ENCODE data around the gene FKBP4.

Gene FKBP4

GRCh38 chr12:2776129-2776806 lies 18.5 kb upstream of the FKBP4 start:
- Histone ChIP-seq H3K9me3 (ENCODE audit: control insufficient read depth, low read length) (no peaks in the 10 kb centered on the region), H3K27ac (ENCODE audit: insufficient read depth, low read length, poor library complexity, severe bottlenecking) (no peak overlapping the region), H3K27me3 (replicated peaks; ENCODE audit: control insufficient read depth, insufficient read depth, low read length, poor library complexity, severe bottlenecking) (no peaks in the 10 kb centered on the region), H3K36me3 (ENCODE audit: control insufficient read depth, insufficient read depth, low read length) (no peaks in the 10 kb centered on the region), H3K4me3 (ENCODE audit: insufficient read depth, low read depth, low read length, poor library complexity, severe bottlenecking) (no peak overlapping the region), H3K4me1 (ENCODE audit: control insufficient read depth, insufficient read depth, low read length, poor library complexity, severe bottlenecking) (no peaks in the 10 kb centered on the region)
- no peak for DNase-seq

GRCh38 chr12:2779281-2779680 lies 15.5 kb upstream of the FKBP4 start:
- Histone ChIP-seq H3K27ac (ENCODE audit: insufficient read depth, low read length, poor library complexity, severe bottlenecking) (no peak overlapping the region), H3K36me3 (ENCODE audit: control insufficient read depth, insufficient read depth, low read length) (no peaks in the 10 kb centered on the region), H3K4me3 (ENCODE audit: insufficient read depth, low read depth, low read length, poor library complexity, severe bottlenecking) (no peak overlapping the region), H3K9me3 (ENCODE audit: control insufficient read depth, low read length) (no peaks in the 10 kb centered on the region), H3K27me3 (replicated peaks; ENCODE audit: control insufficient read depth, insufficient read depth, low read length, poor library complexity, severe bottlenecking) (no peaks in the 10 kb centered on the region), H3K4me1 (ENCODE audit: control insufficient read depth, insufficient read depth, low read length, poor library complexity, severe bottlenecking) (peaks cover 5% of the 10 kb centered on the region)
- DNase-seq, result no peak

- Histone ChIP-seq H3K36me3 (ENCODE audit: control insufficient read depth, insufficient read depth, low read length) (no peaks in the 10 kb centered on the region), H3K27me3 (replicated peaks; ENCODE audit: control insufficient read depth, insufficient read depth, low read length, poor library complexity, severe bottlenecking) (no peaks in the 10 kb centered on the region), H3K27ac (ENCODE audit: insufficient read depth, low read length, poor library complexity, severe bottlenecking) (no peak overlapping the region), H3K4me1 (ENCODE audit: control insufficient read depth, insufficient read depth, low read length, poor library complexity, severe bottlenecking) (peaks cover 5% of the 10 kb centered on the region), H3K4me3 (ENCODE audit: insufficient read depth, low read depth, low read length, poor library complexity, severe bottlenecking) (peak overlapping the region; percentile 33), H3K9me3 (ENCODE audit: control insufficient read depth, low read length) (no peaks in the 10 kb centered on the region)
- DNase-seq, result peak; percentile 9 to 27 (median 16)
Observed at GRCh38 chr12:2783936-2784600, 10.7 kb upstream of the FKBP4 start.

GRCh38 chr12:2785017-2785416 lies 9.8 kb upstream of the FKBP4 start:
- H3K9me3 ChIP-seq (ENCODE audit: control insufficient read depth, low read length), result no peaks in the 10 kb centered on the region

GRCh38 chr12:2791089-2791488 lies 3.7 kb upstream of the FKBP4 start:
- no peaks in the 10 kb centered on the region for H3K9me3 ChIP-seq (ENCODE audit: control insufficient read depth, low read length)

More at GRCh38 chr12:2785017-2785416, 9.8 kb upstream of the FKBP4 start:
- DNase-seq, result no peak
- Histone ChIP-seq H3K4me1 (ENCODE audit: control insufficient read depth, insufficient read depth, low read length, poor library complexity, severe bottlenecking) (peaks cover 5% of the 10 kb centered on the region), H3K36me3 (ENCODE audit: control insufficient read depth, insufficient read depth, low read length) (no peaks in the 10 kb centered on the region), H3K4me3 (ENCODE audit: insufficient read depth, low read depth, low read length, poor library complexity, severe bottlenecking) (no peak overlapping the region), H3K27me3 (replicated peaks; ENCODE audit: control insufficient read depth, insufficient read depth, low read length, poor library complexity, severe bottlenecking) (no peaks in the 10 kb centered on the region), H3K27ac (ENCODE audit: insufficient read depth, low read length, poor library complexity, severe bottlenecking) (no peak overlapping the region)

GRCh38 chr12:2792671-2793500 lies 1.9 kb upstream of the FKBP4 start:
- Histone ChIP-seq H3K9me3 (ENCODE audit: control insufficient read depth, low read length) (no peaks in the 10 kb centered on the region), H3K36me3 (ENCODE audit: control insufficient read depth, insufficient read depth, low read length) (peaks cover 6% of the 10 kb centered on the region), H3K27me3 (replicated peaks; ENCODE audit: control insufficient read depth, insufficient read depth, low read length, poor library complexity, severe bottlenecking) (no peaks in the 10 kb centered on the region), H3K4me3 (ENCODE audit: insufficient read depth, low read depth, low read length, poor library complexity, severe bottlenecking) (no peak overlapping the region), H3K4me1 (ENCODE audit: control insufficient read depth, insufficient read depth, low read length, poor library complexity, severe bottlenecking) (peaks cover 18% of the 10 kb centered on the region), H3K27ac (ENCODE audit: insufficient read depth, low read length, poor library complexity, severe bottlenecking) (no peak overlapping the region)
- DNase-seq, result no peak

More at GRCh38 chr12:2791089-2791488, 3.7 kb upstream of the FKBP4 start:
- no peak for DNase-seq
- Histone ChIP-seq H3K27me3 (replicated peaks; ENCODE audit: control insufficient read depth, insufficient read depth, low read length, poor library complexity, severe bottlenecking) (no peaks in the 10 kb centered on the region), H3K36me3 (ENCODE audit: control insufficient read depth, insufficient read depth, low read length) (no peaks in the 10 kb centered on the region), H3K4me1 (ENCODE audit: control insufficient read depth, insufficient read depth, low read length, poor library complexity, severe bottlenecking) (peaks cover 7% of the 10 kb centered on the region), H3K4me3 (ENCODE audit: insufficient read depth, low read depth, low read length, poor library complexity, severe bottlenecking) (no peak overlapping the region), H3K27ac (ENCODE audit: insufficient read depth, low read length, poor library complexity, severe bottlenecking) (no peak overlapping the region)

DNA sequence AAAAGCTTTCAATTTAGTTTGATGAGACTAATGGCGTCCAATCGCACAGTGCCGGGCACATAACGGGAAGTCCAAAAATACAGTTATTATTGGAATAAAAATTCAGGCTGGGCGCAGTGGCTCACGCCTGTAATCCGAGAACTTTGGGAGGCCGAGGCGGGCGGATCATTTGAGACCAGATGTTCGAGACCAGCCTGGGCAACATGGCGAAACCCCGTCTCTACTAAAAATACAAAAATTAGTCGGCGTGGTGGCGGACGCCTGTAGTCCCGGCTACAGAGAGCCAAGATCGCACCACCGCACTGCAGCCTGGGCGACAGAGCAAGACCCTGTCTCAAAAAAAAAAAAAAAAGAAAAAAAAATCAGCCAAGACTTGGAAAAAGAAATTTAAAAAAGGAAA lies 1.2 kb upstream of the FKBP4 start:
- Histone ChIP-seq H3K27ac (ENCODE audit: insufficient read depth, low read length, poor library complexity, severe bottlenecking) (no peak overlapping the region), H3K4me1 (ENCODE audit: control insufficient read depth, insufficient read depth, low read length, poor library complexity, severe bottlenecking) (peaks cover 18% of the 10 kb centered on the region), H3K9me3 (ENCODE audit: control insufficient read depth, low read length) (no peaks in the 10 kb centered on the region), H3K36me3 (ENCODE audit: control insufficient read depth, insufficient read depth, low read length) (peaks cover 10% of the 10 kb centered on the region), H3K27me3 (replicated peaks; ENCODE audit: control insufficient read depth, insufficient read depth, low read length, poor library complexity, severe bottlenecking) (no peaks in the 10 kb centered on the region), H3K4me3 (ENCODE audit: insufficient read depth, low read depth, low read length, poor library complexity, severe bottlenecking) (no peak overlapping the region)
- DNase-seq, result no peak

DNA sequence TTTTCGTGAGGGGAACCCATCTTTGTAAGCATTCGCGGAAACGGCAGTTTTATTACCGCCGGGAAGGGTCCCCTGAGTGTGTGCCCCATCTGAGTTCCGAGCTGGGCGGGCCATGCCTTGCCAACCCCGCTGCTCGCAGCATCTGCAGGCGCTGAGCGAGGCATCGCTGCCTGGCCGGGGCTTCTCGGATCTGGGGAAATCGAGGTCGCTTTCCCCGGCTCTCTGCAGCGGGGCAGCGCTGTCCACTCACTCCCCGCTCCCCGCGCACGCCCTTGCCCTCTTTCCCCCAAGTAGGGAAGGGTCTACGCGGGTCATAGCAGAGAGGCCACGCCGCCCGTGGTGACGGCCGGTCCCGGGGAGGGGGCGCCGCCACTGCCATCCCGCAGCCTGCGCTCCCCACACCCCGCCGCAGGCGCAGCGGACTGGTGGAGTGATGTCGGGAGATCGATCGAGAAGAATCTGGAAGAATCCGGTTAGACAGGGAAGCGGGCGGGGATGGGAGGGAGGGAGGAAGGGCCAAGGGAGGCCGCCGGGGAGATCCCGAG lies 507 bp upstream of the FKBP4 start:
- Histone ChIP-seq H3K27ac (ENCODE audit: insufficient read depth, low read length, poor library complexity, severe bottlenecking) (peak overlapping the region; percentile 41), H3K4me1 (ENCODE audit: control insufficient read depth, insufficient read depth, low read length, poor library complexity, severe bottlenecking) (peaks cover 18% of the 10 kb centered on the region), H3K9me3 (ENCODE audit: control insufficient read depth, low read length) (no peaks in the 10 kb centered on the region), H3K36me3 (ENCODE audit: control insufficient read depth, insufficient read depth, low read length) (peaks cover 17% of the 10 kb centered on the region), H3K4me3 (ENCODE audit: insufficient read depth, low read depth, low read length, poor library complexity, severe bottlenecking) (peak overlapping the region; percentile 67), H3K27me3 (replicated peaks; ENCODE audit: control insufficient read depth, insufficient read depth, low read length, poor library complexity, severe bottlenecking) (no peaks in the 10 kb centered on the region)
- DNase-seq, result no peak

- peak; percentile 43 to 61 (median 56) for DNase-seq
- peaks cover 30% of the 10 kb centered on the region for H3K36me3 ChIP-seq (ENCODE audit: control insufficient read depth, insufficient read depth, low read length)
- H3K9me3 ChIP-seq (ENCODE audit: control insufficient read depth, low read length), result no peaks in the 10 kb centered on the region
- H3K27ac ChIP-seq (ENCODE audit: insufficient read depth, low read length, poor library complexity, severe bottlenecking), result peak overlapping the region; percentile 59
- H3K27me3 ChIP-seq (replicated peaks; ENCODE audit: control insufficient read depth, insufficient read depth, low read length, poor library complexity, severe bottlenecking), result no peaks in the 10 kb centered on the region
- peaks cover 18% of the 10 kb centered on the region for H3K4me1 ChIP-seq (ENCODE audit: control insufficient read depth, insufficient read depth, low read length, poor library complexity, severe bottlenecking)
- H3K4me3 ChIP-seq (ENCODE audit: insufficient read depth, low read depth, low read length, poor library complexity, severe bottlenecking), result peak overlapping the region; percentile 67
Observed at GRCh38 chr12:2795291-2796186, 769 bp downstream of the FKBP4 start.

All from effector memory CD4-positive, alpha-beta T cell (primary cell).